HG03045 (cell line): ENCODE measurements around the gene RUFY3.
"Not testable (repeated sequence)": the region's sequence is repeated elsewhere in the genome, so short reads cannot be mapped to it uniquely, and the experiment has no call there.

Source experiments
- ATAC-seq: cut with Tn5 transposase; IDR thresholded peaks from one replicate; pipeline ENCODE4 v1.9.1; 2021; ENCODE audit warnings: mild to moderate bottlenecking, moderate library complexity; ENCODE audit not compliant: unreplicated experiment

RUFY3 gene

GRCh38 chr4:70734971-70735370, 13.2 kb downstream of the RUFY3 start:
- ATAC-seq = peak; percentile 6

- not testable (repeated sequence) for ATAC-seq
Observed at GRCh38 chr4:70735915-70736314, 14.2 kb downstream of the RUFY3 start.

- ATAC-seq = no peak
Observed at GRCh38 chr4:70737006-70737405, 15.2 kb downstream of the RUFY3 start.

DNA sequence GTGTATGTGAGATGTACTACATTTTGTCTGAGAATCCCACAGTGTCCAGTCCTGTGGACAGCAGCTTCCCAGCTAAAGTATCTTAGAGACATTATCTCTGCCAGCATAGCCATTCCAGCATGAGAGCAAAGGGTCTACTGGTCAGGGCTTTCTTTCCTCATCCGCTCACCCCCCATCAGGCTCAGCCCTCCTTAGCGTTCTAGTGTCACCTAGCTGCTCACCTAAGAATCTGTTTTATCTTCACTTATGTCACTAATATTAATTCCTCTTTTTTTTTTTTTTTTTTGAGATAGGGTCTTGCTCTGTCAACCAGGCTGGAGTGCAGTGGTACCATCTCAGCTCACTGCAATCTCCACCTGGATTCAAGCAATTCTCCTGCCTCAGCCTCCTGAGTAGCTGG, 15.6 kb downstream of the RUFY3 start:
- no peak for ATAC-seq

DNA sequence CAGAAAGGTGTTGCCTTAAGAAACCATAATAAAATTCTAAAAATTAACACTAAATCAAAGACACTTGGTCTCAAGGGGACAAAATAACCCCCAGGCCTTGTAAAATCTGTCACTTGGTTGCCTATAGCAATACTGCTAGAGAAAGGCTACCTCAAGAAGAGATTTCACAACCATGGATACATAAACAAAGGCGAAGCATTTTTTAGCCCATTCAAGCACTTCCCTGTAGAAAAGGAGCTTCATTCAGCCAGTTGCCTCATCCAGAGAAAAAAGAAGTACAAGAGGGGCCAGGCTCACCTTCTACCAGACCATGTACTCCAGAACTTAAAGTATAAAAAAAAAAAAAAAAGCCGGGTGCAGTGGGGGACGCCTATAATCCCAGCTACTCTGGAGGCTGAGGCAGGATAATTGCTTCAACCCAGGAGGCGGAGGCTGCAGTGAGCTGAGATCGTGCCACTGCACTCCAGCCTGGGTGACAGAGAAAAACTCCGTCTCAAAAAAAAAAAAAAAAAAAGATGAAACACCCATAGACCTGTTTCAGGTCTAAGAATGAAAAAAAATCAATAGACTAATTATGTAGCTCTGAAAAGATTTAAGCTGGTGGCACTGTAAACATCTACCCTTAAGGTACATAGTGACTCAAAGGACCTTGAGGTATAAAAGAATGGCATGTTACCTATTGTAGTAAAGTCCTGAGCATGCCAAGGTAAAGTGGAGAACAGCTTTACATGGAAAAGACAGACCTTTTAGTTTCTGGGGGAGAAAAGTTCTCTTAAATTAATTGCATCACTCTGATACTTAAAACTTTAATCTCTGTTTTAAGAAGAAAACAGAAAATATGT, 18.0 kb downstream of the RUFY3 start:
- ATAC-seq = no peak

DNA sequence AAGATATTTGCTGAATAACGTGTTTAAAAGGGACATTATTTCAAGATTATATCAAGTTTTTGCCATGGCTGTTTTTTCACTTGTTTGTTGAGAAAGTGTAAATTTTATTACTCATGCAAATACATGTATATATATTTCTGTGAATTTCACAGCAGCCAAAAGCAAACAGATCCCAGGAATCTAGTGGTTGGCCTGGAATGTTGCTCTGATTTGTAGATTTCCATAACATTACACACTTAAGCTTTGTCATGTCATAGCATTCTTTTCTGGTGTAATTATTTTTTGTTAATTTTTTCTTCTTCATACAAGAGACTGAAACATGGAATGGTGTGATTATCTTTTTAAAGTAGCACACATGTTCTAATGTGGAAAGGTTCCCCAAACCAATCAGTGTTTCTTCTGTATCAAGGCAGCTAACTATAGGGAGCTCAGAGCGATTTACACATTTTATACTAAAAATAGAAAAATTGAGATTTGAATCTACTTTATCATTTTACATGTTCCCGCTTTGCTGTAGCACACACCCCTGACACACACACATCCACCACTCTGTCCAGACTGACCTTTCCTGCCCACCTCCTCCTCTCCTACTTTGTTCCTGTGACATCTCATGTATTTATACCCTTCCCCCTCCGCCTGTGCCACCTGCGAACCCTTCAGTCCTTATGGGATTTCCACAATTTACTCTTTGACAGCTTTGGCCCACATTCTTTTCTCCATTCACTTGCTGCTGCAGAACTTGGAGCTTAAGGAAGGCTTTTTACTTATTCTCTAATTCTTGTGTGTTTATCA, 20.3 kb downstream of the RUFY3 start:
- no peak for ATAC-seq

DNA sequence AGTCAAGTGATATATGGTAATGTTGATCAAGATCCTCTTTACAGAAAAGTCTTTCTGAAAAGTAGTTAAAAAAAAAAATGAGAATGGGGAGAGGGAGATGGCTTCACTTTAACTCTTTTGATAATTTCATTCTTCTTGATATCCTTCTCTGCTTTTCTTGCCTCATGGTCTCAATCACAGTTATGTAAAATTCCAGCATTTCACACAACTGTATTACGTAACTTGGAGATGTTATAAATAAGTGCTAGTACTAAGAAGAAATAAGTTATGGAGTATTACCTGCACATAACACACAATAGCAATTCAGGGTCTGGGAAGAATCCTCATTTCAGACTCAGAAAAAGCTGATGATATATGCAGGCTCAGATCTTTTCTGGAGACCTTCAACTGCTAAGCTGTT, 22.0 kb downstream of the RUFY3 start:
- no peak for ATAC-seq

DNA sequence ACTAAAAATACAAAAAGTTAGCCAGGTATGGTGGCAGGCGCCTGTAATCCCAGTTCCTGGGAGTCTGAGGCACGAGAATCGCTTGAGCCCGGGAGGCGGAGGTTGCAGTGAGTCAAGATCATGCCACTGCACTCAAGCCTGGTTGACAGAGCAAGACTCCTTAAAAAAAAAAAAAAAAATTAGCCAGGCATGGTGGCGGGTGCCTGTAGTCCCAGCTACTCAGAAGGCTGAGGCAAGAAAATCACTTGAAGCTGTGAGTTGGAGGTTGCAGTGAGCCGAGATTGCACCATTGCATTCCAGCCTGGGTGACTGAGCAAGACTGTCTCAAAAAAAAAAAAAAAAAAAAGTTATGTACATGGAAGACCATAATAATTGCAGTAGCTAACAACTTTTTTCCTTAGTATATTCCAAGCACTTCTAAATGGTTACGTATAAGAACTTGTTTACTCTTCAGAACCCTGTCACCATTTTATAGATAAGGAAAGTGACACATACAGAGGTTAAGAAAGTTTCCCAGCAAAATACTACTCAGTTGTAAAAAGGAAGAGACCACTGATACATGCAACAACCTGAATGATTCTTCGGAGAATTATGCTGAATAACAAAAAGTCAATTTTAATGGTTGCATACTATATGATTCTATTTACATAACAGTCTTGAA, 24.5 kb downstream of the RUFY3 start:
- ATAC-seq = no peak

- ATAC-seq = no peak
Observed at GRCh38 chr4:70747874-70748273, 26.1 kb downstream of the RUFY3 start.

DNA sequence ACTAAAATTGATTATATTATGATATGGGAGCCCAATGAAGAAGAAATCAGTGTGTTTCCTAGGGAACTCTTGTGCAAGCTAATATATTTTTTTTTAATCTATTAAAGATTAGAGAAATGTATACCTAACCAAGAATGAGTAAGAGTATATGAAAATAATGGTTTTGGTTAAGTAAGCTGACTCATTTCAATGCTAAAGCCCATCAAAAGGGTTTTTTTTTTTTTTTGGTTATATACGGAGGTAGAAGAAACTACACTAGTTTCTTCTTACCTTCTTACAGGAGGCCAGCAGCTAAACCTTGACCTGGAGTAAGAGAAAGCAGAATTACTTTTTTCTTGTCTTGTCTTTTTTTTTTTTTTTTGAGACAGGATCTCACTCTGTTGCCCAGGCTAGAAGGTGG, 27.5 kb downstream of the RUFY3 start:
- ATAC-seq = peak; percentile 72

GRCh38 chr4:70752236-70752635, 30.5 kb downstream of the RUFY3 start:
- no peak for ATAC-seq

GRCh38 chr4:70753630-70754029, 31.9 kb downstream of the RUFY3 start:
- ATAC-seq = no peak

DNA sequence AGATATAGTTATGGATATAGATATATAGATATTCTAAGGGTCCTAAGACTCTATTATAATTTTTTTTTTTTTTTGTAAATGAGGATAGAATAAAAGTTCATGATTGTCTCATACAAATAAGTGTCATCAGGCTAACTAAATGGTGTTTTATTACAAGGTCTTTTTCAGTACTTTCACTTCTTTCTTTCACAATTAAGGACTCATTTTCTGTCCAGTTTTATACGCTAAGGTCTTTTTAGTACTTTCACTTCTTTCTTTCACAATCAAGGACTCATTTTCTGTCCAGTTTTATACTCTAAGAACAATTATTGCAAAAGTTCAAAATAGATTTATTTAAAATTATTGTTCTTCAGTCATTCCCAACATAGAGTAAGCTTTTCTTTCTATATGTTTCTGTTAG, 32.7 kb downstream of the RUFY3 start:
- ATAC-seq = peak; percentile 48

DNA sequence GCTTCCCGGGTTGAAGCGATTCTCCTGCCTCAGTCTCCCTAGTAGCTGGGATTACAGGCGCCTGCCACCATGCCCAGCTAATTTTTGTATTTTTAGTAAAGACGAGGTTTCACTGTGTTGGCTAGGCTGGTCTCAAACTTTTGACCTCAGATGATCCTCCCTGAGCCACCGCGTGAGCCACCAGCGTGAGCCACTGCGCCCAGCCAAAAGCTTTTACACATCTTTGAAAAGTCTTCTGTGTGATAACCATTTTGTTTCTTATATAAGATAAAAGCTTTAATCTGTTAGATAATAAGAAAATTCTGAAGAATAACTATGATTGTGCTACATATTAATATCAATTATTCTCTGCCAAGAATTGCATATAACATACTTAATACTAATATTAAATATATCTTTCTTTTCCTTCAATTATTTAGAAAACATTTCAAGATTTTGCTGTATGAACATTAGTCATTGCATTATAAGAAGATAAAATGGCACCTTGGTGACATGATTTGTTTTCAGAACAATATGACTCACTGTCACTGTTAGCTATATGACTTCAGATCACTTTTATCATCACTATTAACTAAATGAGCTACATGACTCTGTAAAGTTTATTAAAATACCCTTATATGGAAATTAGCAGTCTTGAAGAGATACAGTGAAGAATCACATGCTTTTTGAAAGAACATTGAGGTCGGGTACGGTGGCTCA, 33.4 kb downstream of the RUFY3 start:
- no peak for ATAC-seq

- no peak for ATAC-seq
Observed at GRCh38 chr4:70759126-70759525, 37.4 kb downstream of the RUFY3 start.

- ATAC-seq = no peak
Observed at GRCh38 chr4:70759627-70760026, 37.9 kb downstream of the RUFY3 start.

- ATAC-seq = no peak
Observed at GRCh38 chr4:70760662-70761061, 38.9 kb downstream of the RUFY3 start.

DNA sequence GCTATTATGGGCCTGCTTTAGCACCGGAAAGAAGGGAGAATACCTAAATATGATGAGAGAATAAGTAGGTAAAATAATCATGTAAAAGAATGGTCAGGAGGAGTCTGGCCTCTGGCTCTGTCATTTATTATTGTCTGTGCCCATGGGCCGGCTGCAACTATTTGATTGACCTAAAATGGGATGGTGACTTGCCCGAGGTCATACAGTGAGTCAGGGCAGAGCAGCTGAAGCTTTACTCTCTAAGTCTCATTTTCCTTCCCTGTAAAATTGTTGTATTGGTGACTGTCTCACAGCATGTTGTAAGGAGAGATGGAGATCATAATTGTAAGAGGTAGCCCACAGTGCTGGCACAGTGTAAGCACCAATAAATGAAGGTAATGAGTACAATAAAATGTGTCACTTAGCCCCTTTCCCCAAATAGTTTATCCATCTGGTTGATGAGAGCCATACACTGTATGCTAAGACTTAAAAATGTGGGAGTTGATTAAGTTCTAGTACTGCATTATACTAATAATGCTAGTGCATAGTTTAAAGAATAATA, 39.6 kb downstream of the RUFY3 start:
- ATAC-seq = no peak

DNA sequence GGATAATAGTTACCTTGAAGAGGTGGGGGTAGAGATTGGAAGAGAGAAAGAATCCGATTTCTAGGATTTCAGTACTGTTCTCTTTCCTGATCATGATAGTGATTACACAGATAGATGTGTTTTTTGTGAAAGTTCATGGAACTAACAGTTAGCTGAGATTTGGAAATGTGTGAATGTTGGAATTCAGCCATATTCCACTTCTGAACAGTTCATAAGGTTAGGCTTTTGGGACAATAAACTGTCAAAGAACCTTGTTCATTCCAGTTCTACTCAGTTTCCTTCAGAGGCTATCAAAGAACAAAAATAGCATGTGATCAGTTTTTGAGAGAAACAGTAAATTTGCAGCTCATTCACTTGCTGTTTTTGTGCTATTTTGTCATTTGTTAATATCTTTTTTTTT, 43.6 kb downstream of the RUFY3 start:
- ATAC-seq = no peak

DNA sequence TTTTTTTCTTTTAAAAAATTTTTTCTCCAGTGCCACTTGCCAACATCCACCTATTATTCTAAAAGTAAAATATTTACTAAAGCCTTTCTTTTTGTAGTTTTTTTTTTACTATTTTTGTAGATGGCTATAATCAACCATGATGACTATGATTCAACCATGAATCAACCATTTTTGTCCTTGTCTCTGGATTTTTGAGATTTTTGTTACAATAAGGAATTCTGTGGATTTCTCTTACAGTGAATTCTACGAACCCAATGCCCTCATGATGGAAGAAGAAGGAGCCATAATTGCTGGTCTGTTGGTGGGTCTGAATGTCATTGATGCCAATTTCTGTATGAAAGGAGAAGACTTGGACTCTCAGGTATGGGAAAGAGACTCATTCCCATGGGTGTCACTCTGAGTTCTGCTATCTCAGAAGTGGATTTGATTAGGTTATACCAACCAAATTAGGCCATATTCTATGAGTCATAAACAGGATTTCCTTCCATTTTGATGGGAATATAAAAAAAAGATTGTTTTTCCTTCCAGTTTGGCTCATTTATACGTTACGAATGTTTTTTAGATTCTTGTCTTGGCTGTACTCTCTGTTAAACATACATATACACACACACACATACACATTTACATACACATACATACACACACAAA, 46.7 kb downstream of the RUFY3 start:
- no peak for ATAC-seq
